HG02678 (cell line): ENCODE data around the gene TTI1.

ENCODE experiments used
- ATAC-seq: cut with Tn5 transposase; IDR thresholded peaks from one replicate; pipeline ENCODE4 v1.9.1; 2021; ENCODE audit warnings: mild to moderate bottlenecking, moderate library complexity; ENCODE audit not compliant: unreplicated experiment

Gene TTI1

GRCh38 chr20:38033330-38034107 is at the start of gene TTI1, which contains the start of gene RPRD1B:
Gene TTI1 (minus strand): TSS chr20:38033456. CDS start chr20:38013816, 19,640 bp downstream.
Gene RPRD1B (plus strand): TSS chr20:38033746. CDS start chr20:38033948, 202 bp downstream.
- ATAC-seq: peak; percentile 85

- no peak for ATAC-seq
Observed at GRCh38 chr20:38082894-38083293, 49.6 kb upstream of the TTI1 start.

- no peak for ATAC-seq
Observed at GRCh38 chr20:38081575-38081974, 48.3 kb upstream of the TTI1 start.

GRCh38 chr20:38079353-38079752 is 46.1 kb upstream of the TTI1 start:
- ATAC-seq: no peak

GRCh38 chr20:38078084-38078483 is 44.8 kb upstream of the TTI1 start:
- ATAC-seq: no peak

- no peak for ATAC-seq
Observed at GRCh38 chr20:38076548-38076947, 43.3 kb upstream of the TTI1 start.

- no peak for ATAC-seq
Observed at GRCh38 chr20:38075161-38075998, 42.1 kb upstream of the TTI1 start.

GRCh38 chr20:38073307-38074071 is 40.2 kb upstream of the TTI1 start:
- ATAC-seq: no peak

GRCh38 chr20:38072898-38073297 is 39.6 kb upstream of the TTI1 start:
- ATAC-seq: no peak

GRCh38 chr20:38067717-38068365 is 34.6 kb upstream of the TTI1 start:
- ATAC-seq: no peak

- no peak for ATAC-seq
Observed at GRCh38 chr20:38066969-38067716, 33.9 kb upstream of the TTI1 start.

- ATAC-seq: no peak
Observed at GRCh38 chr20:38065764-38066375, 32.6 kb upstream of the TTI1 start.

- ATAC-seq: no peak
Observed at GRCh38 chr20:38063911-38064530, 30.8 kb upstream of the TTI1 start.

GRCh38 chr20:38062890-38063289 is 29.6 kb upstream of the TTI1 start:
- ATAC-seq: no peak

- peak; percentile 62 for ATAC-seq
Observed at GRCh38 chr20:38061109-38061508, 27.9 kb upstream of the TTI1 start.

- no peak for ATAC-seq
Observed at GRCh38 chr20:38060536-38060935, 27.3 kb upstream of the TTI1 start.

GRCh38 chr20:38059832-38060231 is 26.6 kb upstream of the TTI1 start:
- no peak for ATAC-seq

- ATAC-seq: peak; percentile 53
Observed at GRCh38 chr20:38057351-38057972, 24.2 kb upstream of the TTI1 start.

- no peak for ATAC-seq
Observed at GRCh38 chr20:38055848-38056247, 22.6 kb upstream of the TTI1 start.
